ENCODE measurements around the gene CAMKMT.

CAMKMT gene

GRCh38 chr2:44616667-44617155, 255.0 kb downstream of the CAMKMT start:
- H3K27ac ChIP-seq (ENCODE audit: low read depth, low read length), result no peak overlapping the region
- H4K12ac ChIP-seq (ENCODE audit: low read depth, low read length), result no peak overlapping the region
- no peak overlapping the region for H3K23ac ChIP-seq (ENCODE audit: low read length)
- no peaks in the 10 kb centered on the region for H3K27me3 ChIP-seq (ENCODE audit: insufficient read depth, low read length)
- H2AK5ac ChIP-seq (ENCODE audit: low read length), result no peak overlapping the region
- no peak overlapping the region for H4K91ac ChIP-seq (ENCODE audit: low read depth, low read length)
- no peak overlapping the region for H2BK12ac ChIP-seq (ENCODE audit: low read length)
- no peaks in the 10 kb centered on the region for H3K79me2 ChIP-seq (ENCODE audit: control insufficient read depth, insufficient read depth, low read length, poor library complexity)
- H4K8ac ChIP-seq (ENCODE audit: low read depth, low read length), result no peak overlapping the region
- WGBS (ENCODE audit: extremely low coverage, insufficient coverage, insufficient read length), result no CpG with 5 or more reads among the region's 3 CpGs
- DNase-seq, result no peak
- no peak overlapping the region for H3K4me2 ChIP-seq (ENCODE audit: low read length)
- no peaks in the 10 kb centered on the region for H3K79me1 ChIP-seq (ENCODE audit: low read length)
- H3K4me3 ChIP-seq (ENCODE audit: low read depth, low read length), result no peak overlapping the region
- no peaks in the 10 kb centered on the region for H3K4me1 ChIP-seq (ENCODE audit: control insufficient read depth in 1 of 2, insufficient read depth in 2 of 2, low read length in 2 of 2)
- H3K18ac ChIP-seq (ENCODE audit: low read length), result no peak overlapping the region
- peaks cover under 1% of the 10 kb centered on the region for H3K9me3 ChIP-seq (ENCODE audit: insufficient read depth, low read depth, low read length)
- no peak overlapping the region for H3K14ac ChIP-seq (ENCODE audit: low read length)
- no peak overlapping the region for H2AFZ ChIP-seq (ENCODE audit: insufficient read depth, low read length, poor library complexity)
- no peak overlapping the region for H2BK120ac ChIP-seq (ENCODE audit: insufficient read depth, low read length, poor library complexity)
- H3K9ac ChIP-seq (ENCODE audit: low read length), result no peak overlapping the region
- no peaks in the 10 kb centered on the region for H3K36me3 ChIP-seq (ENCODE audit: control insufficient read depth in 1 of 2, insufficient read depth in 2 of 2, low read length in 2 of 2)
- H3K4ac ChIP-seq (ENCODE audit: low read depth, low read length), result no peak overlapping the region
- H2BK5ac ChIP-seq (ENCODE audit: low read depth, low read length, poor library complexity), result no peak overlapping the region

GRCh38 chr2:44618251-44619023, 256.7 kb downstream of the CAMKMT start:
- no peaks in the 10 kb centered on the region for H3K27me3 ChIP-seq (ENCODE audit: insufficient read depth, low read length)
- no peaks in the 10 kb centered on the region for H3K36me3 ChIP-seq (ENCODE audit: control insufficient read depth in 1 of 2, insufficient read depth in 2 of 2, low read length in 2 of 2)
- no peak overlapping the region for H2AK5ac ChIP-seq (ENCODE audit: low read length)
- H3K14ac ChIP-seq (ENCODE audit: low read length), result no peak overlapping the region
- H3K79me2 ChIP-seq (ENCODE audit: control insufficient read depth, insufficient read depth, low read length, poor library complexity), result no peaks in the 10 kb centered on the region
- no CpG with 5 or more reads among the region's 5 CpGs for WGBS (ENCODE audit: extremely low coverage, insufficient coverage, insufficient read length)
- H2BK120ac ChIP-seq (ENCODE audit: insufficient read depth, low read length, poor library complexity), result no peak overlapping the region
- H3K27ac ChIP-seq (ENCODE audit: low read depth, low read length), result no peak overlapping the region
- no peak overlapping the region for H2AFZ ChIP-seq (ENCODE audit: insufficient read depth, low read length, poor library complexity)
- DNase-seq, result no peak
- H3K4ac ChIP-seq (ENCODE audit: low read depth, low read length), result no peak overlapping the region
- H2BK5ac ChIP-seq (ENCODE audit: low read depth, low read length, poor library complexity), result no peak overlapping the region
- H2BK12ac ChIP-seq (ENCODE audit: low read length), result no peak overlapping the region
- no peaks in the 10 kb centered on the region for H3K79me1 ChIP-seq (ENCODE audit: low read length)
- H3K18ac ChIP-seq (ENCODE audit: low read length), result no peak overlapping the region
- H3K23ac ChIP-seq (ENCODE audit: low read length), result no peak overlapping the region
- no peak overlapping the region for H3K9ac ChIP-seq (ENCODE audit: low read length)
- no peak overlapping the region for H4K8ac ChIP-seq (ENCODE audit: low read depth, low read length)
- H4K91ac ChIP-seq (ENCODE audit: low read depth, low read length), result no peak overlapping the region
- H3K4me2 ChIP-seq (ENCODE audit: low read length), result no peak overlapping the region
- H3K4me3 ChIP-seq (ENCODE audit: low read depth, low read length), result no peak overlapping the region
- H3K4me1 ChIP-seq (ENCODE audit: control insufficient read depth in 1 of 2, insufficient read depth in 2 of 2, low read length in 2 of 2), result no peaks in the 10 kb centered on the region
- H4K12ac ChIP-seq (ENCODE audit: low read depth, low read length), result no peak overlapping the region
- no peaks in the 10 kb centered on the region for H3K9me3 ChIP-seq (ENCODE audit: insufficient read depth, low read depth, low read length)

GRCh38 chr2:44620189-44620990, 258.6 kb downstream of the CAMKMT start:
- Histone ChIP-seq H4K91ac (ENCODE audit: low read depth, low read length) (no peak overlapping the region), H3K4me3 (ENCODE audit: low read depth, low read length) (no peak overlapping the region), H3K23ac (ENCODE audit: low read length) (no peak overlapping the region), H3K4me2 (ENCODE audit: low read length) (no peak overlapping the region), H2BK120ac (ENCODE audit: insufficient read depth, low read length, poor library complexity) (no peak overlapping the region), H3K79me2 (ENCODE audit: control insufficient read depth, insufficient read depth, low read length, poor library complexity) (no peaks in the 10 kb centered on the region), H3K36me3 (ENCODE audit: control insufficient read depth in 1 of 2, insufficient read depth in 2 of 2, low read length in 2 of 2) (no peaks in the 10 kb centered on the region), H2BK5ac (ENCODE audit: low read depth, low read length, poor library complexity) (no peak overlapping the region), H2BK12ac (ENCODE audit: low read length) (no peak overlapping the region), H3K4ac (ENCODE audit: low read depth, low read length) (no peak overlapping the region), H3K18ac (ENCODE audit: low read length) (no peak overlapping the region), H3K9me3 (ENCODE audit: insufficient read depth, low read depth, low read length) (no peaks in the 10 kb centered on the region), H3K27me3 (ENCODE audit: insufficient read depth, low read length) (no peaks in the 10 kb centered on the region), H3K9ac (ENCODE audit: low read length) (no peak overlapping the region), H3K79me1 (ENCODE audit: low read length) (no peaks in the 10 kb centered on the region), H3K14ac (ENCODE audit: low read length) (no peak overlapping the region), H4K8ac (ENCODE audit: low read depth, low read length) (no peak overlapping the region), H3K4me1 (ENCODE audit: control insufficient read depth in 1 of 2, insufficient read depth in 2 of 2, low read length in 2 of 2) (no peaks in the 10 kb centered on the region), H3K27ac (ENCODE audit: low read depth, low read length) (no peak overlapping the region), H4K12ac (ENCODE audit: low read depth, low read length) (no peak overlapping the region), H2AFZ (ENCODE audit: insufficient read depth, low read length, poor library complexity) (no peak overlapping the region), H2AK5ac (ENCODE audit: low read length) (no peak overlapping the region)
- no peak for DNase-seq
- WGBS (ENCODE audit: extremely low coverage, insufficient coverage, insufficient read length), result no CpG with 5 or more reads among the region's 2 CpGs

- no peaks in the 10 kb centered on the region for H3K27me3 ChIP-seq (ENCODE audit: insufficient read depth, low read length)
Measured at GRCh38 chr2:44623622-44624351, 262.0 kb downstream of the CAMKMT start.

More at GRCh38 chr2:44623622-44624351, 262.0 kb downstream of the CAMKMT start:
- Histone ChIP-seq H4K91ac (ENCODE audit: low read depth, low read length) (no peak overlapping the region), H3K9me3 (ENCODE audit: insufficient read depth, low read depth, low read length) (no peaks in the 10 kb centered on the region), H3K79me2 (ENCODE audit: control insufficient read depth, insufficient read depth, low read length, poor library complexity) (no peaks in the 10 kb centered on the region), H3K14ac (ENCODE audit: low read length) (no peak overlapping the region), H3K23ac (ENCODE audit: low read length) (no peak overlapping the region), H3K27ac (ENCODE audit: low read depth, low read length) (no peak overlapping the region), H4K8ac (ENCODE audit: low read depth, low read length) (no peak overlapping the region), H3K36me3 (ENCODE audit: control insufficient read depth in 1 of 2, insufficient read depth in 2 of 2, low read length in 2 of 2) (no peaks in the 10 kb centered on the region), H3K18ac (ENCODE audit: low read length) (no peak overlapping the region), H3K4me2 (ENCODE audit: low read length) (no peak overlapping the region), H3K4me1 (ENCODE audit: control insufficient read depth in 1 of 2, insufficient read depth in 2 of 2, low read length in 2 of 2) (no peaks in the 10 kb centered on the region), H4K12ac (ENCODE audit: low read depth, low read length) (no peak overlapping the region), H3K4ac (ENCODE audit: low read depth, low read length) (no peak overlapping the region), H3K9ac (ENCODE audit: low read length) (no peak overlapping the region), H2AK5ac (ENCODE audit: low read length) (no peak overlapping the region), H2AFZ (ENCODE audit: insufficient read depth, low read length, poor library complexity) (no peak overlapping the region), H2BK12ac (ENCODE audit: low read length) (no peak overlapping the region), H3K79me1 (ENCODE audit: low read length) (no peaks in the 10 kb centered on the region), H2BK120ac (ENCODE audit: insufficient read depth, low read length, poor library complexity) (no peak overlapping the region), H2BK5ac (ENCODE audit: low read depth, low read length, poor library complexity) (no peak overlapping the region), H3K4me3 (ENCODE audit: low read depth, low read length) (no peak overlapping the region)
- no peak for DNase-seq

Data from trophoblast cell (in vitro differentiated cells and primary cell).